Keratinocyte (primary cell): ENCODE measurements around the gene ERG. TPM values are rescaled to one million over a fixed set of nuclear protein-coding genes. Genes with fewer than 3 reads are reported as not detected.

Experiments
- DNase-seq: peaks from one replicate; pipeline ENCODE4 v3.0.0-alpha.2; 2011; ENCODE audit warnings: low read depth, missing footprints, low spot score
- FAIRE-seq: peaks from 2 replicates; lab custom pipeline; 2011; peaks lifted over from hg19 to GRCh38; lab: Jason Lieb, UNC
- H2AFZ ChIP-seq: 2 replicates; pipeline ENCODE4 v1.6.0; 2012; ENCODE audit warnings: low read length, control low read depth, inconsistent platforms; ENCODE audit not compliant: control insufficient read depth
- H3K27ac ChIP-seq: 2 replicates; pipeline ENCODE4 v1.5.1; 2011; ENCODE audit warnings: low read length; ENCODE audit not compliant: control insufficient read depth, insufficient read depth
- H3K27me3 ChIP-seq: 3 replicates; pipeline ENCODE4 v1.6.0; 2011; ENCODE audit warnings: low read length; ENCODE audit not compliant: control insufficient read depth, insufficient read depth; ENCODE audit errors: extremely low read depth
- H3K36me3 ChIP-seq, 2 experiments: 2 replicates in 1 of 2; 3 replicates in 1 of 2; pipeline ENCODE4 v1.5.1; 2011; ENCODE audit warnings: low read length in 2 of 2, mild to moderate bottlenecking in 1 of 2; ENCODE audit not compliant: control insufficient read depth in 2 of 2, insufficient read depth in 2 of 2; ENCODE audit errors: extremely low read depth in 1 of 2
- H3K4me1 ChIP-seq: 3 replicates; pipeline ENCODE4 v1.5.1; 2011; ENCODE audit warnings: low read length; ENCODE audit not compliant: control insufficient read depth, insufficient read depth; ENCODE audit errors: extremely low read depth
- H3K4me2 ChIP-seq: 3 replicates; pipeline ENCODE4 v1.6.0; 2011; ENCODE audit warnings: low read depth, low read length; ENCODE audit not compliant: control insufficient read depth, insufficient read depth; ENCODE audit errors: extremely low read depth
- H3K4me3 ChIP-seq, 3 experiments: fragments of 200-600 bp in 1 of 3; sonication (generic) in 1 of 3; 2 replicates in 2 of 3; 3 replicates in 1 of 3; pipeline ENCODE4 v1.5.1; 2011 to 2016; ENCODE audit warnings: low read length in 3 of 3, mild to moderate bottlenecking in 3 of 3, control low read depth in 2 of 3, inconsistent platforms in 1 of 3, low read depth in 1 of 3, mixed read lengths in 1 of 3, mixed run types in 1 of 3, moderate library complexity in 1 of 3; ENCODE audit not compliant: control insufficient read depth in 2 of 3, insufficient read depth in 2 of 3; ENCODE audit errors: extremely low read depth in 1 of 3
- H3K79me2 ChIP-seq: 2 replicates; pipeline ENCODE4 v1.6.0; 2012; ENCODE audit warnings: low read length; ENCODE audit not compliant: control insufficient read depth, insufficient read depth
- H3K9ac ChIP-seq: 3 replicates; pipeline ENCODE4 v1.6.0; 2011; ENCODE audit warnings: low read length; ENCODE audit not compliant: control insufficient read depth, insufficient read depth; ENCODE audit errors: extremely low read depth
- H3K9me1 ChIP-seq: 3 replicates; pipeline ENCODE4 v1.6.0; 2011; ENCODE audit warnings: low read length; ENCODE audit not compliant: control insufficient read depth, insufficient read depth; ENCODE audit errors: extremely low read depth
- H3K9me3 ChIP-seq: 2 replicates; pipeline ENCODE4 v1.5.1; 2012; ENCODE audit warnings: low read depth, low read length; ENCODE audit not compliant: control insufficient read depth
- H4K20me1 ChIP-seq: 3 replicates; pipeline ENCODE4 v1.6.0; 2011; ENCODE audit warnings: low read length; ENCODE audit not compliant: control insufficient read depth, insufficient read depth; ENCODE audit errors: extremely low read depth
- EZH2 ChIP-seq: IDR thresholded peaks from one replicate; pipeline ENCODE4 v1.6.1; 2012; ENCODE audit warnings: inconsistent platforms, mild to moderate bottlenecking, low read length, moderate library complexity
- dilution Hi-C: fragments of 300-500 bp; cut with MboI; formaldehyde crosslinking; loops from one replicate; pipeline ENCODE4 v1.7.0; 2020; ENCODE audit warnings: low sequenced_read_pairs; ENCODE audit not compliant: extremely low pct_ligation_motif_present
- polyA plus RNA-seq, 5 experiments: library from polyadenylated mRNA; depleted of rRNA in 3 of 5; stranded (reverse) in 3 of 5; stranded (forward) in 1 of 5; unstranded in 1 of 5; fragments of >200 nt; gene quantifications; 1 replicate in 1 of 5; 2 replicates in 3 of 5; 3 replicates in 1 of 5; pipeline versions ENCODE4 v1.2.1 to v1.2.3, GENCODE V29; 2011 to 2012; ENCODE audit warnings: missing spikeins in 2 of 5, low read depth in 1 of 5, low replicate concordance in 1 of 5
- TF ChIP-seq, protein P1 (sequence below), 3 experiments: IDR thresholded peaks in 1 of 3; conservative IDR thresholded peaks in 1 of 3; optimal IDR thresholded peaks in 1 of 3; 2 replicates in 2 of 3; 3 replicates in 1 of 3; pipeline versions ENCODE3 to v1.5.1; 2011; ENCODE audit warnings: low read length in 3 of 3, mild to moderate bottlenecking in 3 of 3, moderate library complexity in 2 of 3, control low read depth in 1 of 3, inconsistent platforms in 1 of 3; ENCODE audit not compliant: insufficient read depth in 2 of 3; ENCODE audit errors: extremely low read depth in 1 of 3

Gene ERG
- polyA plus RNA-seq, 1 donor (not counting 4 experiments of a cell fraction or from before 2014, with no cell fraction given) = 0.08 TPM

DNA sequence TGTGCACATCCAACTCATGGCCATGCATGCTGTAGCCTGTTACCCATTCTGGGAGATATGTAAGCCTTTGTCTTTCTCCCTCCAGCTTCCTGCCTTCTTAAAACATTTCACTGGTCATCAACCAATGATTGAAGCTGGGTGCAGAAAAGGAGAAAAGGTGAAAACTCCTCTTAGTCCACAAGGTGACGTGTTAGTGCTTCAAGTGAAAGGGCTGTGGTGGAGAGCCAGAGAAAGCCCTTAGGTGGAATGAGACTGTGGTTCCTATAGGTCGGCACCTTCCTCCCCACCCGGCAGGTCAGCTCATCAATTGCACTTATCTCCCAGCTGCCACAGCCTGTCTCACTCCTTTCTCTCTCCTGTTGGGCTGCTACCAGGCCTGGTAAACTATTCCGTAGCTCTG is 30.4 kb downstream of the ERG start:
- DNase-seq (no peak), FAIRE-seq (no peak)
- no peak overlapping the region for H3K9ac ChIP-seq
- no peak overlapping the region for H2AFZ ChIP-seq
- no peaks in the 10 kb centered on the region for H3K9me1 ChIP-seq
- H3K4me2 ChIP-seq = no peak overlapping the region
- dilution Hi-C loops = no loop called here
- H3K79me2 ChIP-seq = no peaks in the 10 kb centered on the region
- H3K27me3 ChIP-seq = no peaks in the 10 kb centered on the region
- H3K27ac ChIP-seq = no peak overlapping the region
- no peaks in the 10 kb centered on the region for H4K20me1 ChIP-seq
- H3K36me3 ChIP-seq = no peaks in the 10 kb centered on the region
- H3K4me1 ChIP-seq = peaks cover 16% of the 10 kb centered on the region
- TF ChIP-seq EZH2 = no peak
- TF ChIP-seq, protein P1, sequence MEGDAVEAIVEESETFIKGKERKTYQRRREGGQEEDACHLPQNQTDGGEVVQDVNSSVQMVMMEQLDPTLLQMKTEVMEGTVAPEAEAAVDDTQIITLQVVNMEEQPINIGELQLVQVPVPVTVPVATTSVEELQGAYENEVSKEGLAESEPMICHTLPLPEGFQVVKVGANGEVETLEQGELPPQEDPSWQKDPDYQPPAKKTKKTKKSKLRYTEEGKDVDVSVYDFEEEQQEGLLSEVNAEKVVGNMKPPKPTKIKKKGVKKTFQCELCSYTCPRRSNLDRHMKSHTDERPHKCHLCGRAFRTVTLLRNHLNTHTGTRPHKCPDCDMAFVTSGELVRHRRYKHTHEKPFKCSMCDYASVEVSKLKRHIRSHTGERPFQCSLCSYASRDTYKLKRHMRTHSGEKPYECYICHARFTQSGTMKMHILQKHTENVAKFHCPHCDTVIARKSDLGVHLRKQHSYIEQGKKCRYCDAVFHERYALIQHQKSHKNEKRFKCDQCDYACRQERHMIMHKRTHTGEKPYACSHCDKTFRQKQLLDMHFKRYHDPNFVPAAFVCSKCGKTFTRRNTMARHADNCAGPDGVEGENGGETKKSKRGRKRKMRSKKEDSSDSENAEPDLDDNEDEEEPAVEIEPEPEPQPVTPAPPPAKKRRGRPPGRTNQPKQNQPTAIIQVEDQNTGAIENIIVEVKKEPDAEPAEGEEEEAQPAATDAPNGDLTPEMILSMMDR (optimal IDR thresholded peaks at IDR 0.05 in 1 of 3, IDR thresholded peaks at IDR 0.05 in 1 of 3, conservative IDR thresholded peaks at IDR 0.05 in 1 of 3; ENCODE audit: extremely low read depth in 1 of 3, insufficient read depth in 2 of 3, low read length in 3 of 3) = no peak
- no peak overlapping the region for H3K4me3 ChIP-seq
- H3K9me3 ChIP-seq = no peaks in the 10 kb centered on the region

DNA sequence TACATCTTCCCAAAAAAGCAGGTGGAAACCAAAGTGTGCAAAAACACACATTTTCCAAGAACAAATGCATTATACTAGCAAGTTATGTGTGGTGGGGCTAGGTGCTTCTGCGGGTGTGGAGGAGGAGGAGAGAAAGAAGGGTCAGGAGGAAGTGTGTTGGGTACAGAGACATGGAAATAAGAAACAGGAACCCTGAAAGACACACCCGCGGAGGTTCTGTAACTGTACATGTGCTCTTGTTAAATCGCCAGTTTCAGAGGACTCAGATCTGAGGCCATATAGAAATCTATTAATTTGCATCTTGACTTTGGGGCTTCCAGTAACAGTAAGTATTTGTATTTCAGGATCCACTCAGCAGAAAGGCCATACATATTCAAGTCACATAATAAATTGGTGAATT is 30.9 kb downstream of the ERG start:
- no peak for FAIRE-seq
- no peaks in the 10 kb centered on the region for H3K79me2 ChIP-seq

More for the DNA sequence above, 30.9 kb downstream of the ERG start:
- Histone ChIP-seq H3K4me3 (no peak overlapping the region), H3K9me3 (no peaks in the 10 kb centered on the region), H3K27ac (no peak overlapping the region), H3K9me1 (no peaks in the 10 kb centered on the region), H3K27me3 (no peaks in the 10 kb centered on the region), H3K36me3 (no peaks in the 10 kb centered on the region), H4K20me1 (no peaks in the 10 kb centered on the region), H2AFZ (no peak overlapping the region), H3K4me1 (peaks cover 16% of the 10 kb centered on the region), H3K4me2 (no peak overlapping the region), H3K9ac (no peak overlapping the region)
- dilution Hi-C loops = no loop called here
- DNase-seq = no peak
- no peak for TF ChIP-seq EZH2
- TF ChIP-seq, protein P1 (optimal IDR thresholded peaks at IDR 0.05 in 1 of 3, IDR thresholded peaks at IDR 0.05 in 1 of 3, conservative IDR thresholded peaks at IDR 0.05 in 1 of 3; ENCODE audit: extremely low read depth in 1 of 3, insufficient read depth in 2 of 3, low read length in 3 of 3) = no peak
